Mucosa of descending colon (tissue), 3 donors: Measurements from ENCODE around the gene PLCB4. TPM values are rescaled to one million over a fixed set of nuclear protein-coding genes. Genes with fewer than 3 reads are reported as not detected.

ENCODE experiments used
- ATAC-seq: fragments of 200-7000 bp; cut with Tn5 transposase; one replicate; pipeline ENCODE4 v1.9.1; 2020; ENCODE audit warnings: mild to moderate bottlenecking, moderate library complexity
- DNase-seq, 3 donors: peaks; one replicate each; pipeline ENCODE4 v3.0.0-alpha.2; 2020
- H3K36me3 ChIP-seq: fragments of 200-600 bp; one replicate; pipeline ENCODE4 v1.8.0; 2021; ENCODE audit warnings: low read depth, mild to moderate bottlenecking
- H3K4me1 ChIP-seq: fragments of 200-600 bp; one replicate; pipeline ENCODE4 v1.8.0; 2021; ENCODE audit warnings: low read depth, mild to moderate bottlenecking
- H3K4me3 ChIP-seq: fragments of 200-600 bp; one replicate; pipeline ENCODE4 v1.8.0; 2021; ENCODE audit warnings: mild to moderate bottlenecking
- H3K9me3 ChIP-seq: fragments of 200-600 bp; one replicate; pipeline ENCODE4 v1.8.0; 2021; ENCODE audit warnings: mild to moderate bottlenecking
- intact Hi-C, 2 donors: fragments of 100-400 bp; cut with DNase I in 1 of 2; cut with micrococcal nuclease in 1 of 2; formaldehyde crosslinking; loops; one replicate each; pipeline versions ENCODE4 v1.11.0 to v1.11.1; 2022; cut with DNase I, micrococcal nuclease
- total RNA-seq, 3 donors: library from RNA; stranded (reverse); fragmentation: NEBNext Ultra II Directional in 2 of 3; extraction: Animal tissue kit (Norgen Biotek cat#: 25700) in 2 of 3; gene quantifications; one replicate each; pipeline versions ENCODE4 v1.2.1 to v1.2.4, GENCODE V29; 2021 to 2023
- TF ChIP-seq, protein P1 (sequence below): fragments of 200-600 bp; IDR thresholded peaks from one replicate; pipeline ENCODE4 v1.8.0; 2022; ENCODE audit warnings: antibody characterized with exemption, mild to moderate bottlenecking
- donor health status: DM: no; HTN: no; CAD: no; lungs with moderate emphysema.
- donor health status: DM: no; HTN: no; CAD: no.
- donor health status: DM: no; HTN: yes; CAD: no.

The PLCB4 gene
- total RNA-seq, 3 donors from 2014 or later, result 37.8 to 55.0 (median 51.2) TPM

DNA sequence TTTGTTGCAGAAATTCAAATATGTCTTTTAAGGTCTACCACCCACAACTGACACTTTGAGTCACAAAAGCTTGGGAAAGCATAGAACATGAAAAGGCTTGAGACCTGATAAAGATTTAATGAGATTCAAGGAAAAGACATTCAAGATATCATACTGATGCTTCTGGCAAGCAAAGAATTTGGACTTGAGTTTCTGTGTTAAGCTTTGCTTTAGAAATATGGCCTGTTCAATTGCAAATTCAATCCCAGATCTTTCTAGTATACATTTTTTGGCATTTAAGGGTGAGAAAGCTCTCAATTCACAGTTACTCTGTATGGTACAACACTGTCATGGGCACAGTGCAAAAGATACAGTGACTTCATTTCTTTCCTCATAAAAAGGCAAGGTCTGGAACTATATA is 406.6 kb downstream of the PLCB4 start:
- ATAC-seq, result no peak
- Histone ChIP-seq H3K4me3 (no peak overlapping the region), H3K36me3 (no peaks in the 10 kb centered on the region), H3K4me1 (no peaks in the 10 kb centered on the region), H3K9me3 (no peaks in the 10 kb centered on the region)
- TF ChIP-seq, protein P1, sequence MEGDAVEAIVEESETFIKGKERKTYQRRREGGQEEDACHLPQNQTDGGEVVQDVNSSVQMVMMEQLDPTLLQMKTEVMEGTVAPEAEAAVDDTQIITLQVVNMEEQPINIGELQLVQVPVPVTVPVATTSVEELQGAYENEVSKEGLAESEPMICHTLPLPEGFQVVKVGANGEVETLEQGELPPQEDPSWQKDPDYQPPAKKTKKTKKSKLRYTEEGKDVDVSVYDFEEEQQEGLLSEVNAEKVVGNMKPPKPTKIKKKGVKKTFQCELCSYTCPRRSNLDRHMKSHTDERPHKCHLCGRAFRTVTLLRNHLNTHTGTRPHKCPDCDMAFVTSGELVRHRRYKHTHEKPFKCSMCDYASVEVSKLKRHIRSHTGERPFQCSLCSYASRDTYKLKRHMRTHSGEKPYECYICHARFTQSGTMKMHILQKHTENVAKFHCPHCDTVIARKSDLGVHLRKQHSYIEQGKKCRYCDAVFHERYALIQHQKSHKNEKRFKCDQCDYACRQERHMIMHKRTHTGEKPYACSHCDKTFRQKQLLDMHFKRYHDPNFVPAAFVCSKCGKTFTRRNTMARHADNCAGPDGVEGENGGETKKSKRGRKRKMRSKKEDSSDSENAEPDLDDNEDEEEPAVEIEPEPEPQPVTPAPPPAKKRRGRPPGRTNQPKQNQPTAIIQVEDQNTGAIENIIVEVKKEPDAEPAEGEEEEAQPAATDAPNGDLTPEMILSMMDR, result no peak
- no peak for DNase-seq
- intact Hi-C loops, result no loop called here

DNA sequence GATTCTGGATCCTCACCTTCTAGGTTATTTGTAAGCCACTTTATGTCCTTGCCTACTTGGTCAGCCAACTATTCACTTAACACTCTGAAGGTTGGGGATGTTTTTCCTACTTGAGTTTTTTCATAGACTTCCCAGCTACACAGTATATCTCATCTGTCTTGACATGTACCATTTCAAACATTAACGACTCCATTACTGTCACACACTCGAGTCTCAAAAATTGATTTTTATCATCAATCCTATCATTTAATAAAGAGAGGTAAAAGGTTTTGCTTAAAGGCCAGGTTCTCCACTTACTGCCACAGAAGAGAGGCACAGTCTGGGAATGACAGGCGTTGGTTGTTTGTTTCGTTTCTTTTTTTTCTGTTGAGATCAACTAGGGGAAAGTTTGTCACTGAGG is 407.3 kb downstream of the PLCB4 start:
- no peak overlapping the region for H3K4me3 ChIP-seq
- TF ChIP-seq, protein P1, result no peak
- H3K36me3 ChIP-seq, result no peaks in the 10 kb centered on the region
- no peaks in the 10 kb centered on the region for H3K9me3 ChIP-seq
- intact Hi-C loops, result no loop called here
- no peaks in the 10 kb centered on the region for H3K4me1 ChIP-seq
- ATAC-seq (no peak), DNase-seq (no peak)

DNA sequence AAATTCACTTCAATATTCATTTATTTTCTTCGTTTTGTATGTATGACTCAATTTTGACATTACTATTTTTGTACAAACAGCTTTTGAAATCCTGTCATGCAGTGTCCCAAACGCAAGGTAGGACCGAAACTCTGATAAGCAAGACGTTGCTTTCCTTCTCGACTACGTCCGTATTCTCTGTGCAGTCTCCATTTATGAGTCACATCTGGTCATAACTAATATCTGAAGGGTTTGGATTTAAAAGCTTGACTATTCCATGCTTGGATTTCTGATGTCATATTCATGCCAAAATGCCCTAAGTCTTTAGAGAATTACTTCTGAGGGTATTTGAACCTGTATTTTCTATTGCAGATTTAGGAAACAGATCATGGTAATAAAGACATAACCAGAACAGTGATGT is 407.8 kb downstream of the PLCB4 start:
- intact Hi-C loops, result no loop called here
- Histone ChIP-seq H3K9me3 (no peaks in the 10 kb centered on the region), H3K4me3 (no peak overlapping the region)

DNA sequence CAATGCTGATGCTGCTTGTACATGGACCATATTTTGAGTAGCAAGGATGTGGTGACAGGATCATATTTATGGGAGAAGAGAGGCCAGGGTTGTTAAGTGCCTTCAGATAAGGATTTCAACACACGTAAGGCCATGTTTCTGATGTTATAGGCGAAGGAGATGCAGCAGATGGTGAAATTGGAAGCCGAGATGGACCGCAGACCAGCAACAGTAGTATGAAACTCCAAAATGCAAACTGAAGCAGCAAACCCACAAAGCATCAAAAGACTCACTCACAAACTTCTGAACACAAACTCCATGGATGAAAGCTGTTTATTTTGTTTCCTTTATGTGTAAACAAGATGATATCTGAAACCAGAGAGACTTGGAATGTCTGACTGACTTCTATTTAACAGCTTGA is 409.9 kb downstream of the PLCB4 start:
- intact Hi-C loops, result no loop called here
- Histone ChIP-seq H3K9me3 (no peaks in the 10 kb centered on the region), H3K4me3 (no peak overlapping the region), H3K36me3 (no peaks in the 10 kb centered on the region), H3K4me1 (no peaks in the 10 kb centered on the region)
- ATAC-seq (no peak), DNase-seq (no peak)
- TF ChIP-seq, protein P1, result no peak

More for the DNA sequence above, 407.8 kb downstream of the PLCB4 start:
- H3K36me3 ChIP-seq, result no peaks in the 10 kb centered on the region
- DNase-seq, result no peak
- no peaks in the 10 kb centered on the region for H3K4me1 ChIP-seq
- TF ChIP-seq, protein P1, result no peak
- no peak for ATAC-seq

DNA sequence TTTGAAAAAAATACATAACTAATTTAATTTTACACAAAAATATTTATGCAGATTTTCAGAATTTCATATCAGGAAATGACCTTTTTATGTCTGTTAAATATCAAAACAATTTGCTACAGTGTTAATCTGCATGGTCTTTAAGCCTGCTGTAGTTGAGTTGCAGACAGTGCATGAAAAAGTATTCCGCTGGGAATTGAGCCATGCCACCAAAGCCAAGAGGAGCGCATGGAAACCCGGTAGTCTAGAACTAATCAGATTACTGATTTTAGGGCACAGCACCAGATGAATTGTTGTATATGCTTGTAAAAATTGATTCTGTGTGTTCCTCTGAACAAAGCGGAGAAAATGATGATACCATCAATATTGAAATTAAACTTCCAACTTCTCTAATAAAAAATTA is 411.2 kb downstream of the PLCB4 start:
- no peak for ATAC-seq
- no peak for DNase-seq
- no peak overlapping the region for H3K4me3 ChIP-seq
- H3K9me3 ChIP-seq, result no peaks in the 10 kb centered on the region
- H3K4me1 ChIP-seq, result no peaks in the 10 kb centered on the region
- TF ChIP-seq, protein P1, result no peak
- no peaks in the 10 kb centered on the region for H3K36me3 ChIP-seq
- intact Hi-C loops, result no loop called here

DNA sequence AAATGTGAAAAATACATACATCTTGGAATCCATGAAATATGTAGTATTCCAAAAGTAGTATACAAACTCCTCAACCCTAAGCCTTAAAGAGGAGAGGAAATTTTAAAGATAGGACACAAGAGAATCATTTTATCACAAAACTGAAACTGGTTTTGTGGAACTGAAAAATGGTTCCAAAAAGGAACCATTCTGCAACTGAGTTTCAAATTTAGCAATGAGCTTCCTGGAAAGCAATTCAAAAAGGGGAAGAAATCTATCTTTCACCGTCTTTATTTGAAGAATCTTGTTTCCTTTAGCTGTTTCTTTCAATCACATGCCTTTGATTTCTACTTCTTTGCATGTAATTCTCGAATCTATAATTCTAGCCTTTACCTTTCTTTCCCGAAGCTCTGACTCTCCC is 413.3 kb downstream of the PLCB4 start:
- no peaks in the 10 kb centered on the region for H3K36me3 ChIP-seq
- DNase-seq (no peak), ATAC-seq (no peak)
- intact Hi-C loops, result no loop called here
- H3K4me3 ChIP-seq, result no peak overlapping the region
- TF ChIP-seq, protein P1, result no peak
- no peaks in the 10 kb centered on the region for H3K9me3 ChIP-seq
- H3K4me1 ChIP-seq, result no peaks in the 10 kb centered on the region
